Erythroblast (primary cell): ENCODE results near the gene OR4C3.
"Not testable (repeated sequence)": the region's sequence is repeated elsewhere in the genome, so short reads cannot be mapped to it uniquely, and the experiment has no call there.

Experiments
- DNase-seq, 2 experiments: peaks; one replicate each; lab custom pipeline; 2025; lab: John Stamatoyannopoulos, UW
- GATA1 ChIP-seq: IDR thresholded peaks from 2 replicates; pipeline ENCODE4 v1.6.1; 2011; ENCODE audit warnings: low read depth, mild to moderate bottlenecking, control low read depth, low read length, moderate library complexity
- POLR2A ChIP-seq: IDR thresholded peaks from 2 replicates; pipeline ENCODE4 v1.6.1; 2011; ENCODE audit warnings: mild to moderate bottlenecking, low read length

Gene OR4C3

DNA sequence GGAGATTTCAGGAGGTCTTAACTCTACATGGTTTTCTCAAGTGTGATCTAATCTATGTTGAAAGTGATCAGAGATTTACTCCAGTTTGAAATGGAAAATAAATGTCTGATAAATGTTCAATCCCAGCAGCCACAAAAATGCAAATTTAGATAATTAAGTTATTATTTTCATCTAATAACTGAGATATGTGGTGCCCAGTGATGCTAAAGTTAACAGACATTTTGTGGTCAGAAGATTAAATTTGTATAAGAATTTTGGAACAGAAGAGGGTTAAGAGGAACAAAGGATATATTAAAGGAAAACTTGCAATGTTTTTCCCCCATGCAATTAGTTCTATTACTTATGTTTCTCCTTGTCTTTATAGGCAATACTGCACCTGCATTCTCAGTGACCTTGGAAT lies at the start of gene OR4C3:
Gene OR4C3, plus strand, starts transcription at position 301 of the 400 bp plus-strand sequence. CDS start 102 bp downstream, outside the sequence.
- not testable (repeated sequence) for DNase-seq

DNA sequence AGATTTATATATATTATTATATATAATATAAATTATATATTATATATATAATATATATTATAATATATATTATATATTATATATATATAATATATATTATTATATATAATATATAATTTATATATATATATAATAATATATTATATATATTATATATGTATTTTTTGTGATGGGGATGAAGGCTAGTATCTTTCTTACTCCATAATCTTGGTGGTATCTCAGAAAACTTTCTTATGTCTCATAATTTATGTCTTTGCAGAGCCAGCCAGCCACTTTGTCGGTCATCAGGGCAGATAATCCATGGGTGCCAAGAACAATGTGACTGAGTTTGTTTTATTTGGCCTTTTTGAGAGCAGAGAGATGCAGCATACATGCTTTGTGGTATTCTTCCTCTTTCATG lies 18.8 kb upstream of the OR4C3 start, which contains the start of gene OR4S1:
Gene OR4S1, plus strand, starts transcription at position 301 of the 400 bp plus-strand sequence. Its CDS starts 0 bp downstream, at position 301.
- TF ChIP-seq POLR2A = no peak
- TF ChIP-seq GATA1 = no peak
- no peak for DNase-seq

DNA sequence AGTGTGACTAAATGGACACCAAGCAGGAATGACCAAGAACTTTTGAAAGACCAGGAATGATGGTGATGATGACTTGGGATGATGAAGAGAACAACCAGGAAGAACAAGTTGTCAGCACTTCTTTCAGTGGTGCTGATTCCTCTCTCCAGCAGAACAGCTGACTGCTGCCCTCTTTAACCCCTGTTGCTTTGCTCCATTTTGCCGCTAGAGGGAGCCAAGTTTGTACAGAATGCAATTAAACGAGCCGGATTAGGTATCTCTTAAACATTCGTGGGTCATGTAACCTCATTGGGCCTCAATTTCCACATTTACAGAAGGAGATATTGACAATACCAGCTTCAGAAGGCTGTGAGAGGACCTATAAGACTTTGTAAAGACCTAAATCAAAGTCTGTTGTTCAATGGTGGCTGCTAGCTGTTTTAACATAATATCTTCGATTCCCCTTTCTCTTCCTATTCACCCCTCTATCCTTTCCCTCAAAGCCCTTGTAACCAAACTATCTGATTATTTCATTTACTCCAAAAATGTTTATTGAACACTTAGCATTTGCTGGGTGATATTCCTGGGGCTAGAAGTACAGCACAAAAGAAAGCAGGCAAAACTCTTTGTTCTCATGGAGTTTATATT lies 16.8 kb upstream of the OR4C3 start:
- TF ChIP-seq POLR2A (no peak), GATA1 (no peak)
- peak; percentile 37 to 67 for DNase-seq

GRCh38 chr11:48313590-48313989 lies 11.1 kb upstream of the OR4C3 start:
- DNase-seq = not testable (repeated sequence)

- not testable (repeated sequence) for DNase-seq
Measured at GRCh38 chr11:48319813-48320212, 4.9 kb upstream of the OR4C3 start.

GRCh38 chr11:48341466-48341865 lies 16.7 kb downstream of the OR4C3 start:
- TF ChIP-seq GATA1 (no peak), POLR2A (no peak)
- no peak for DNase-seq

DNA sequence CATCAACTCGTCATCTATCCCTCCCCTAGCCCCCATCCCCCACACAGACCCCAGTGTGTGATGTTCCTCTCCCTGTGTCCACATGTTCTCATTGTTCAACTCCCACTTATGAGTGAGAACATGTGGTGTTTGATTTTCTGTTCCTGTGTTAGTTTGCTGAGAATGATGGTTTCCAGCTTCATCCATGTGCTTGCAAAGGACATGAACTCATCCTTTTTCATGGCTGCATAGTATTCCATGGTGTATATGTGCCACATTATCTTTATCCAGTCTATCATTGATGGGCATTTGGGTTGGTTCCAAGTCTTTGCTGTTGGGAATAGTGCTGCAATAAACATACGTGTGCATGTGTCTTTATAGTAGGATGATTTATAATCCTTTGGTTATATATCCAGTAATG lies 17.8 kb downstream of the OR4C3 start:
- not testable (repeated sequence) for DNase-seq

GRCh38 chr11:48346286-48346685 lies 21.6 kb downstream of the OR4C3 start:
- DNase-seq = not testable (repeated sequence)

GRCh38 chr11:48354013-48354412 lies 29.3 kb downstream of the OR4C3 start:
- no peak for DNase-seq
- TF ChIP-seq GATA1 (no peak), POLR2A (no peak)

- TF ChIP-seq POLR2A (no peak), GATA1 (no peak)
- DNase-seq = no peak
Measured at GRCh38 chr11:48354677-48355076, 30.0 kb downstream of the OR4C3 start.

DNA sequence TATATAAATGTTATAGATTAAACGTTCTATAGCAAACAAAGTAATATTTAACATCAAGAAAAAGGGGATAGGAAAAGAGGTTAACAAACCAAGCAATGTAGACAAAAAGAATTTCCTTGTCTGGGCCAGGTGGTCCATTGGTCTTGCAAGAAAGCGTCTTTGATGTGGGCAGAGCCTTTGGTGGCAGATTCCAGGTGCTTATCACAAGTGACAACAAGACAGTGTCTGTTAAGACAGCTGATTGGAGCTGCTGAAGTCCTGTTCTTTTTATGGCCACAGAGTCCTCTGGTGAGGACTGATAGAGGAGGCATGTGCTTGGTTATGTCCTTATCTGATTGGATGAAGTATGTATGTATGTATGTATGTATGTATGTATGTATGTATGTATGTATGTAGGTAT lies 36.6 kb downstream of the OR4C3 start:
- not testable (repeated sequence) for DNase-seq

- DNase-seq = no peak
- no peak for TF ChIP-seq GATA1
- TF ChIP-seq POLR2A = no peak
Measured at GRCh38 chr11:48366365-48366764, 41.6 kb downstream of the OR4C3 start, which contains the start of gene OR4C5. Gene OR4C5 (minus strand): TSS chr11:48366465. CDS start chr11:48366465, 0 bp downstream.
